ENCODE results near the gene ABI1.

ABI1 gene

GRCh38 chr10:26839966-26840627, 20.7 kb downstream of the ABI1 start:
- Histone ChIP-seq H3K36me3 (ENCODE audit: insufficient read depth, low read length) (peaks cover 3% of the 10 kb centered on the region; the same call in 1 of the 2 replicates), H3K4me1 (ENCODE audit: insufficient read depth, low read length) (no peaks in the 10 kb centered on the region), H2AFZ (ENCODE audit: low read depth, low read length) (no peak overlapping the region), H3K27me3 (ENCODE audit: insufficient read depth, low read length, poor library complexity) (no peaks in the 10 kb centered on the region), H3K79me2 (ENCODE audit: insufficient read depth, low read length) (peaks cover 99% of the 10 kb centered on the region), H3K27ac (ENCODE audit: low read length) (no peak overlapping the region), H3K4me2 (ENCODE audit: insufficient read depth, low read length) (no peak overlapping the region), H3K4me3 (ENCODE audit: low read depth in 1 of 2, low read length in 2 of 2) (no peak overlapping the region), H3K9me3 (ENCODE audit: insufficient read depth, low read length, severe bottlenecking) (no peaks in the 10 kb centered on the region), H3K9ac (ENCODE audit: low read depth, low read length) (no peak overlapping the region), H4K20me1 (ENCODE audit: insufficient read depth, low read length) (peaks cover 47% of the 10 kb centered on the region)
- no peak for TF ChIP-seq EZH2 (IDR thresholded peaks at IDR 0.05; ENCODE audit: borderline replicate concordance, low read depth, low read length, severe bottlenecking)
- TF ChIP-seq CTCF (IDR thresholded peaks at IDR 0.05; ENCODE audit: borderline replicate concordance, extremely low read depth, low read length, poor library complexity, severe bottlenecking): no peak
- no peak for ATAC-seq (ENCODE audit: insufficient read depth, low read depth)
- DNase-seq: no peak

GRCh38 chr10:26837139-26837538, 23.6 kb downstream of the ABI1 start:
- TF ChIP-seq EZH2 (IDR thresholded peaks at IDR 0.05; ENCODE audit: borderline replicate concordance, low read depth, low read length, severe bottlenecking) (no peak), CTCF (IDR thresholded peaks at IDR 0.05; ENCODE audit: borderline replicate concordance, extremely low read depth, low read length, poor library complexity, severe bottlenecking) (no peak)
- Histone ChIP-seq H3K9ac (ENCODE audit: low read depth, low read length) (no peak overlapping the region), H4K20me1 (ENCODE audit: insufficient read depth, low read length) (peaks cover 45% of the 10 kb centered on the region), H2AFZ (ENCODE audit: low read depth, low read length) (no peak overlapping the region), H3K36me3 (ENCODE audit: insufficient read depth, low read length) (peaks cover 3% of the 10 kb centered on the region; the same call in 1 of the 2 replicates), H3K9me3 (ENCODE audit: insufficient read depth, low read length, severe bottlenecking) (no peaks in the 10 kb centered on the region), H3K79me2 (ENCODE audit: insufficient read depth, low read length) (peaks cover 99% of the 10 kb centered on the region), H3K27me3 (ENCODE audit: insufficient read depth, low read length, poor library complexity) (no peaks in the 10 kb centered on the region), H3K4me2 (ENCODE audit: insufficient read depth, low read length) (no peak overlapping the region), H3K4me1 (ENCODE audit: insufficient read depth, low read length) (no peaks in the 10 kb centered on the region), H3K27ac (ENCODE audit: low read length) (no peak overlapping the region), H3K4me3 (ENCODE audit: low read depth in 1 of 2, low read length in 2 of 2) (no peak overlapping the region)
- DNase-seq: no peak
- ATAC-seq (ENCODE audit: insufficient read depth, low read depth): peak; percentile 42; the same call in 2 of the 3 replicates

- H3K4me2 ChIP-seq (ENCODE audit: insufficient read depth, low read length): no peak overlapping the region
- no peak overlapping the region for H3K4me3 ChIP-seq (ENCODE audit: low read depth in 1 of 2, low read length in 2 of 2)
- TF ChIP-seq EZH2 (IDR thresholded peaks at IDR 0.05; ENCODE audit: borderline replicate concordance, low read depth, low read length, severe bottlenecking) (no peak), CTCF (IDR thresholded peaks at IDR 0.05; ENCODE audit: borderline replicate concordance, extremely low read depth, low read length, poor library complexity, severe bottlenecking) (no peak)
- peaks cover 2% of the 10 kb centered on the region; the same call in 1 of the 2 replicates for H3K36me3 ChIP-seq (ENCODE audit: insufficient read depth, low read length)
- no peaks in the 10 kb centered on the region for H3K27me3 ChIP-seq (ENCODE audit: insufficient read depth, low read length, poor library complexity)
- ATAC-seq (ENCODE audit: insufficient read depth, low read depth): no peak
- peaks cover 50% of the 10 kb centered on the region for H4K20me1 ChIP-seq (ENCODE audit: insufficient read depth, low read length)
- H3K9ac ChIP-seq (ENCODE audit: low read depth, low read length): no peak overlapping the region
- no peak overlapping the region for H3K27ac ChIP-seq (ENCODE audit: low read length)
- H3K79me2 ChIP-seq (ENCODE audit: insufficient read depth, low read length): peaks cover 99% of the 10 kb centered on the region
- H3K4me1 ChIP-seq (ENCODE audit: insufficient read depth, low read length): peaks cover 10% of the 10 kb centered on the region
- H3K9me3 ChIP-seq (ENCODE audit: insufficient read depth, low read length, severe bottlenecking): no peaks in the 10 kb centered on the region
- H2AFZ ChIP-seq (ENCODE audit: low read depth, low read length): no peak overlapping the region
- DNase-seq: no peak
These were observed 25.7 kb downstream of the ABI1 start for GRCh38 chr10:26835025-26835424.

Measured in DND-41 (cell line).